HG02970 (cell line): ENCODE results near the gene CCDC71L.

Experiments
- ATAC-seq: cut with Tn5 transposase; IDR thresholded peaks from one replicate; pipeline ENCODE4 v1.9.1; 2021; ENCODE audit warnings: mild to moderate bottlenecking, moderate library complexity, moderate number of reproducible peaks; ENCODE audit not compliant: unreplicated experiment, low FRiP score

The CCDC71L gene

DNA sequence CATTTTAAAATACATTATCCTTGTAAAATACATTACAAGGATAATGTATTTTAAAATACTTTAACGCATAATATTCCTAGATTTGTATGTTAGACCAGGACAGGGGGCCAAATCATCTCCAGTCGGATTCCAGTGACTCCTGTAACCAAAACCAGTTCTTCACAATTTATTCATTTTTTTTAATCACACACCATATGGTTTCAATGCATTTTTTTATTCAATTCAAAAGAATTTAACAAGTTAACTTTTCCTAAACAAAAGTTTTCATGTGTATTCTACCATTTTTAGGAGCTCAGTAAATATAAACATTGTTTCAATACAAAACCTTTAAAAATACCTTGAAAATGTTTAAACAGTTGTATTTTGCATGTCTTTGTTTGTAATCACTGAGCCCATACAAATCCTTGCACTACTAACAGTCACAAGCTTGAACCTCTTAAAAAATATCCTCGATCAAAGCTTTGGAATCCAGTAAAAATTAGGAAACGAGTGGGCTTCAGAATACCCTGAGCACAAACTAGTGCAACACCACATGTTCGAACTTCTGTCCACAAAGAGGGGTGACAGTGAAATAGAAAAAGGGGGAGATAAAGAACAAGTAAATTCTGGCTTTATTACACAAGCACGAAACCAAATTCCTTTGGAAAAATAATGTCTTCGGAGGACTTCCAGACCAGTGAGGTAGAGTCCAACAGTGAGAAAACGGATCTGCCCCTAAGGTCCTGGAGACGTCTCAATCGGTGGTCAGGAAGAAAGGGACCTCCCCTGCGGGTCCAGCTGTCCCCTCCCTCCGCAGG is 1.6 kb downstream of the CCDC71L start:
- no peak for ATAC-seq

DNA sequence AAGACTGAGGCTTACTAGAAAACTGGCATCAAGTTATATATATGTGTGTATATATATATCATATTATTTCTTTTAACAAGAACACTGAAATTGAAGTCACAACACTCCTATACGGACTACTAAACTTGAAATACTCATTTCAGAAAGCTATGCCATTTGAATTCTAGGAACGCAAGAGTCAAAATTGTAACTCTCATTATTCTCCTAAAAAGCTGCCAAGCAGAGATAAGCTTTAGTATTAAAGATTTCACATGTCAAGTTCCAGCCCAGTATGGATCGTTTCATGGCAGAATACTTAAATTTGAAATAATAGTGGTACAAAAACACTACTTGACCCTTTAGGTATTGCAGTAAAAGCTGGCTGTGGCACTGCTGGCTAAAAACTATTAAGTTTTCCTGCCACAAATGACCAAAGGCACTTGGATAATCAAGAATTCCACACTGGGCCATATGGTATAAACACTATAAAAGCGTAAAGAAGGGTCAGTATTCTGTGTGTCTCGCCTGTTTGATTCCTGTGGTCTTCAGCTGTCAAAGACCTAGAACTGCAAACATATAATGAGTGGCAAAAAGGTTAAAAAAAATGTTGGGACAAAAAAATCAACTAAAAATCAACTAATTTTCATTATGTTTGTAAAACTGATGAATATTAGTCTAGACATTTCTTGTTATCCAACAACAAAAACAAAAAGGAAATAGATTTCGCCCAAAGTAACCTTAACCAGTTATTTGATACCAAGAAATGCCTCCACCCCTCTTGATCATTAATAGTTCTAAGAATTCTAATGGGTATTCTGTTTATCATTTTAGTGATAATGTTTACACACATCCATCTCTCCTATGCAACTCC is 2.4 kb downstream of the CCDC71L start:
- no peak for ATAC-seq

DNA sequence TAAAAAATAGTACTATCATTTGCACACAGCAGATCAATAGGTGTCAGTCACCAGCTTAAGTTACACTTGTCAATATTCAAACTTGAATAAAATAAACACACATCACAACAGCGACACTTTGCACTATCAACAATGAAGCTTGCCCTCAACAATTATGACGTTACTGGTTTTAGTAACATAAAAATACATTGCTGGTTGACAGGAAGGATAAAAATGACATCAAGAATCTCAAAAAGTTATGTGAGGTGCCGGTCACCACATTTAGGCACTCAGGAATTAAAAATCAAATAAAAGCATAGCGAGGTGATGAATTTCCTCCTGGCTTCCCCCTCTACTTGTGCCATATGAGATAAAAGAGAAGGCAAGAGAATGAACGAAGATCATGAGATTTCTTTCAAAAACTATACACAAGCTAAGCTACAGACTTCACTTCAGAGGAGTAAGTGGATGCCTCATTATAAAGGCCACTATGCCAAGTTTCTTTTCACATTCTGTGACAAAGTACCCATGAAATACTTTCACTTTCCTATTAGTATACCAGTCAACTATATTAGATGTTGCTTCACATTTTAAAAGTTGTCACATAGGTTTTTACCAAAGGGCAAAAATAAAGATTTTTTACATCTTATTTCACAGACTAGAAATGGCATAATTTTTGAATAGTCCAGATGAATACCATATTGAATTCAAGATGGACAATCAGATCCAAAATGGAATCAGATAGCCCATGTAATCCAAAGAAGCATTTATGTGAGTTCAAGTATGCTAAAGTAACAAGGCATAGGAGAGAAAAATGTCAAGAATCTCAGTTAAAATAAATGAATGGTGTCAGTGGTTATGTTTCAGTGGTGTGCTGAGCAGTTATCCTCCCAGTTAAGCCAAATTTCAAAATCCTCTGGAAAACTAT is 3.6 kb downstream of the CCDC71L start:
- no peak for ATAC-seq

DNA sequence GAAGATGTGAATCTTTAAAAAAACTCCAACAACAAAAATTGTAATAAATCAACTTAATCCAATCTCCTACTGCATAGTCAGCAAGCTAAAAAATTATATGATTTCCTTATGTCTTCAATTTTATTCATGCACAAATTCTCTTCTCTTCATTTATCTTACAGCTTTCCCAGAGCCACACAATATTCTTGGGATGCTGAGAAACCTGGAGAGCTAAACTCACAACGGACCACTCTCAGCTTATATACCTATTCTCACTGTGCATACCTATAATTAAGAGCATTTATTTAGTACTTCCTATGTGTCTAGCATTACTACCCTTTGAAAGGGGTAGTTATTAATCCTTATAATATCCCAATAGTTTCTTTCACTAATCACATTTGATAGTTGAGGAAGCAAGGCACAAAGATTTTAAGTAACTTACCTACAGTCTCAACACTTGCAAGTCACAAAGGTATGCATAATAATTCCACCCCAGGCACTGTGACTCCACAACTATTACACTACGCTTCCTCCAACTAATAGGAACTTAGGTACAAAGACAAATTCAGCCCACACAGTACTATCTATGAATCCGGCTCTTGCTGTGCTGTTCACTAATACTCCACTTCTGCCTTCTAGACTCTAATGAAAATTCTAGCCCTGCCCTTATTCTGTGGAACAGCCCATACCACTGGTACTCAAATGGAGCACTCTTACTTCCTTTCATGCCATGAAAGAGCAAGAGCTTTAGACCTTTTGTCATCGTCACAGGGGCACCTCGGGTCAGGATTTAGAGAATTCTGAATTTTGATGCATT is 5.1 kb downstream of the CCDC71L start:
- ATAC-seq: no peak

DNA sequence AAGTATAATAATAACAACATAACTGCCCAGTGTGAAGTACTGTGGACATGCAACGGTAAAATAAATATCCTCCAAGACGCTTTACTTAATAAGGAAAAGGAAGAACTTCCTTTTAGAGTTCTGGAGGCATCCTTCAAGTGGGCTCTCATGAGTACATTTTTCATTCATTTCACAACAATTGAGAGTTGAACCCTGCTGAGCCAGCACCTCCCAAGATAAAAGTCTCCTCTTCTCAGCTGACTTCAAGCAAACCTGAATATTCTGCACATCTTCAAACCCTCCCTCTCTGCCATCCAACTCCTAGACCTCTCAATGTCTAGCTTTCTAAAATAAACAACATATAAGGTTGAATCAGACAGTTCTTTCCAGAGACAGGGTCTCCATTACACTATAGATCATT is 7.5 kb downstream of the CCDC71L start:
- no peak for ATAC-seq

DNA sequence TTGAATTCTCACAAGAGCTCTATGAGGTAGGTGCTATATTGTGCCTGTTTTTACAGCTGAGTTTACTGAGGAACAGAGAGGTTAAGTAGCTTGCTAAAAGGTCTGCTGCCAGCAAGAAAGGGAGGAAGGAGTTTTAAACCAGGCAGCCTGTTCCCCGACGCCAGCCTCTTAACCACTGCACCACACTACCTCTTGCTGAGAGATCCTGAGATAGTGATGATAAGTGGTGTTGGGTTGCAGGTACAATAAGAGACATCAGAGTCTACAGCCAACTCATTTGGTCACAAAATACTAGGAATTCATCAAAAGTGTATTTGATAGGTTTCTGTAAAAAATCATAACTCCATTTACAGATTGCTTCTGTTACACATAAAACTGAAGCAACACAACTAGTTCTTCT is 8.0 kb downstream of the CCDC71L start:
- no peak for ATAC-seq

DNA sequence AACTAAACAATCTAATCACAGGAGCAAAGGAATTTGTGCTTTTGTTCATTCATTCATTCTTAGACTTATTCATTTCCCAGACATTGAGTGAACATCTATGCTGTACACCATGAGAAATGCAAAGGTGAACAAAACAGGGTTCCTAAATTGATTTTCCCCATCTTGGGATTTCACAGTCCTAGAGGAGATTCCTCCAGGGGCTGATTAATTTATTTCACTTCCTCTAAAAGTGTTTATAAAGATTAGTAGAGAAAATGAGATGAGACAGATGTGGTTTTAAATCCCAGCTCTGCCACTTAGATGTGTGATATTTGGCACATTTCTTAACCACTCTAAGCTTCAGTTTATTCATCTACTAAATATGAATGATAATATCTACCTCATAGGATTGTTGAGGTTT is 8.9 kb downstream of the CCDC71L start:
- no peak for ATAC-seq

DNA sequence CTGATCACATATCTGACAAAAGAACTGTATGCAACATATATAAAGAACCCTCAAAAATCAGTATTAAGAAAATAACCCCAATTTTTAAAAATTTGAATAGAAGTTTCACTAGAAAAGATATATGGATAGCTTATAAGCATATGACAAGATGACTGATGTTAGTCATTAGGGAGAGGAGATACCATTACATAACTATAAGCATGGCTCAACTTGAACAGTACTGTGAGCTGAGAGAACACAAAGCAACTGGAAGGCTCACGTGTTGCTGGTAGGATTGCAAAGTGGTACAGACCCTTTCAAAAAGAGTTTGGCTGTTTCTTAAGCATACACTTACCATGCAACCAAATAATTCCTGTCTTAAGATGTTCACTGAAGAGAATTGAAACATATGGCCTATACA is 14.7 kb downstream of the CCDC71L start:
- ATAC-seq: no peak

DNA sequence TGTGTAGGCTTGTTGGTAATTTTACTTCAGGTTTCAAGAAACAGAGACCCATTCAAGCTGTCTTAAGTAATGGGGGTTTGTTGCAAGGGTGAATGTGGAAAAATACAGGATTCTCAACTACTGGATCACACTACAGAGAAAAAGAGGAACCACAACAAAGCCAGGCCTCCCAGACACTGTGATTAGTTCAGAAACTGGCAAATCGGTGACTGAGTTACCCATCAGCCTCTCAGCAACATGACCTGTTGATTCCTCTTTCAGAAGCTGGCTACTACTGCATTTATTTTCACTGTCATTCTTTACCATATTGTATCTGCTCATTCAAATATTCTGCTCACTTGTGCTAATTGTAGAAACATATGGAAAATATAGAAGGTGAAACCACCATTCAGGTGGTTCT is 16.0 kb downstream of the CCDC71L start:
- no peak for ATAC-seq

DNA sequence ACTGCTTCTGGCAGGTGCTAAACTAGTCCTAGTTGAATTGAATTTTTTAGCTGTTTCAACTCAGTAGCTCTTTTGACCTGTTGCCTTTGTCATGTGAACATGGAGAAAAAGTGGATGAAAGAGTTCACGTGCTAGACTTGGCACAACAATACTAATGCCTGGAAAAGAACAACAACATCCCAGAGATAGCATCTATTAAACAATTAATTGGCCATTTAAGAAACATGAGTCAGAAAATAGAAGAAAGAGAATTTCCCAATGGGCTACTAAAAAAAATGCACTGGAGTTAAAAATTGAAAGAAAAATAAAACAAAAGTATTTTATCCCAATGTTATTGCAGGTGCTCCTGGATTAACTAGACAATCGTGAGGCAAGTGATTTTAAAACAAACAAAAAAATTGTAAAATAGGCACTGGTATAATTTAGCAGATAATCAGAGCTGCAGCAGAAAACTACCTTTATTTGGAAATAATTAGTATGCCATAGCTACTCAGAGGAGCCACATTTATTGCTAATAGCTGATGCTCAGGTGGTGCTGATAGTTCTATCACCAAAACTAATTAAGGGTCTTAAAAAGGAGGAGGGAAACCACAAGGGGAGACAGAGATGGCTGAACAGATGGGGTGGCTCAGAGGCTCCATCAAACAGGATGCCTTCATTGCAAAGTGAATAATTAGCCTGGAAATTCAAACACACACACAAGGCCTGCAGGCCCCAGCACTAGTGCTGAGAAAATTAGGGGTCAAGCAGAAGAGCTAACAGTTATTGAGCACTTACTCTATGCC is 17.6 kb downstream of the CCDC71L start:
- ATAC-seq: no peak

DNA sequence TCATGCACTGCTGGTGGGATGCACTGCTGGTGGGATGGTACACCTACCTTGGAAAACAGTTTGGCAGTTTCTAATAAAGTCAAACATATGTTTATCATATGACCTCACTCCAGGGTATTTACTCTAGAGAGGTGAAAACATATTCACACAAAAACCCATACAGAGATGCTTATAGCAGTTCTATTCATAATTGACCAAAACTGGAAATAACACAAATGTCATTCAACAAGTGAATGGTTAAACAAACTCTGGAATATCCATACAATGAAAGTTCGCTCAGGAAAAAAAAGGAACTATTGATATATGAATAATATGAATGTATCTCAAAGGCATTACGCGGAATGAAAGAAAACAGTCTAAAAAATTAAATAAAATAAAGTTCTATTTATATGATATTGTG is 19.5 kb downstream of the CCDC71L start:
- ATAC-seq: no peak

DNA sequence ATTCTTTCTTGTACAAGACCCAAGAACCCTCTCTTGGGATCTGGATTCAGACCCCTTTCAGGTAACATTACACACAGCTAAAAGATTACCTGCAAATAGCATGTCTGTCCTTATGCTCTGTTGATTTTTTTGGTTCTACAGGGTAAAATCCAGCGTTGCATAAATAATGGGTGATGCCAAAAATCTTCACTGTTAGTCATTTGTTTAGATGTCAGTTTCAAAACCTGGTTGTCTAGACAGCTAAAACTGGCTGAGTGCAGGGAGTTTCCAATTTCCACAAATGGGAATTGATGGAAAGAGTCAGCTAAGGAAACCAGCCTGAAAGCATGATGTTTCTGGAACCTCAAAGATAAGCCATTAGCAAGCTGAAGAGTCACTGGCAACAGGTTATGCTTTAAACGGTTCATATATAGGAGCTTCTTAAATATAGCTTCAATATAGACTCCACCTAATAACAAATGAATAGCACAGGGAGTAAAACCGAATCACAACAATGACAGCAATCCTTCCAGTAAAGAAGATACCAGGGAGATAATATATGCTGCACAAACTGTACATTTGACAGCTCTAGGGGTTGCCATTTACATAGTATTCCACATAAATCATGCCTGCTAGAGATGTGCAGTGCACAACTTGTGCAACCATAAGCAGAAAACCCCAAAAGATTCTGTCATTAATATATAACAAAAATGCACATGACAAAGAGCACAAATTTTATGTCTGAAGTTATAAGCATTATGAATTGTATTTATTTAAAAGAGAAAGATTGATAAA is 20.4 kb downstream of the CCDC71L start:
- no peak for ATAC-seq

DNA sequence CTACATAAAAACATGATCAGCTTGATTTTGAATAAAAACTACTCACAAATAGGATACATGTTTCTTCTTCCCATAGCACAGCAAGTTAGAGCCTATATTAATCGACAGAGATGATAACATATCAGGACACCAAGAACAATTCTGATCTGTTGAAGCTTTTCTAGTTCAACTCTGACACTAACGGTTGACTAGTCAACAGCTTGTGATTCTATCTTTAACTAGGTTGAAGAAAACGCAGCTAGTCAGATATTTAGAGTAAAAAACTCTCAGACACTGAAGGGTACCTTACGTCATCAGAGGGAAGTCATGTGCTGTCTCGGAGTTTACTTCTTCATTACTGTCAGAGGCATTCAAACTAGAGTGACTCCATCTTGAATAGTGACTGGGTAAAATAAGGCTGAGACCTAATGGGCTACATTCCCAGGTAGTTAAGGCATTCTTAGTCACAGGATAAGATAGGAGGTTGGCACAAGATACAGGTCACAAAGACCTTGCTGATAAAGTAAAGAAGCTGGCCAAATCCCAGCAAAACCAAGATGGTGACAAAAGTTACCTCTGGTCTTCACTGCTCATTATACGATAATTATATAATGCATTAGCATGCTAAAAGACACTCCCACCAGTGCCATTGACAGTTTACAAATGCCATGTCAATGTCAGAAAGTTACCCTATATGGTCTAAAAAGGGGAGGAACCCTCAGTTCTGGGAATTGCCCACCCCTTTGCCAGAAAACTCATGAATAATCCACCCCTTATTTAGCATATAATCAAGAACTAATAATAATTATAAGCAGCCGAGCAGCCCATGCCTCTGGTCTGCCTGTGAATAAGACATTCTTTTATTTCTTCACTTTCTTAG is 21.3 kb downstream of the CCDC71L start:
- ATAC-seq: no peak

DNA sequence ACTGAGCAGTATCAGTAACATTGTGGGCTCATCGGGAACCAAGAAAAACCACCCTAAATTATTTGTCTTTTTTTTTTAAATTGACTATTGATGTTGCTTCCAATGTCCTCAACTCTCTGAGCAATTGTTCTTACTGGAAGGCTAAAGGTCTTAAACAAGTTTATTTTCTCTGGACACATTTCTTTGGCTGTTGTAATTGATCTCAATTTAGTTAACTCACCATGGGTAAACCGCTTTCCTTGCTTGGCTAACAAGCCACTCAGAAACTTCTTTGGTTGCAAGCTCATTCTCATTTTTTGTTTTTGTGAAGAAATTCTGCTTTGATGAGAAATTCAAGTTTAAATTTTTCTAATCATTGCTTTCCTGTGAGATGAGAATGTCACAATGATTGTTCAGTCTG is 25.5 kb downstream of the CCDC71L start:
- ATAC-seq: no peak

DNA sequence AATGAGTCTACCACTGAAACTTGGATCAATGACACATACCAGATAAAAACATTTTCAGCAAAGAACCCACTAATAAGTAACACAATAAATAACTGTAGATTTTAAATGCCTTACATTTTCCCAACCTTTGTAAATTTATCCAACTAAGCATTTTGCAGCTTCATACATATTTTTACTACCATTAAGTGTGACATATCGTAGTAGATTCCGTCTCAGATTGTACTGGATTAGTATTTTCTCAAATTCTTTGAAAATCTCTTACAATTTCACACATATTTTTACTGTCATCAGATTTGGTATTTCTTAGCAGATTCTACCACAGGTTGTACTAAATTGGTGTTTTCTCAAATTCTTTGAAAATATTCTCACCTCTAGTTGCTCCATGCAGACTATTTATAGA is 26.0 kb downstream of the CCDC71L start:
- ATAC-seq: no peak

DNA sequence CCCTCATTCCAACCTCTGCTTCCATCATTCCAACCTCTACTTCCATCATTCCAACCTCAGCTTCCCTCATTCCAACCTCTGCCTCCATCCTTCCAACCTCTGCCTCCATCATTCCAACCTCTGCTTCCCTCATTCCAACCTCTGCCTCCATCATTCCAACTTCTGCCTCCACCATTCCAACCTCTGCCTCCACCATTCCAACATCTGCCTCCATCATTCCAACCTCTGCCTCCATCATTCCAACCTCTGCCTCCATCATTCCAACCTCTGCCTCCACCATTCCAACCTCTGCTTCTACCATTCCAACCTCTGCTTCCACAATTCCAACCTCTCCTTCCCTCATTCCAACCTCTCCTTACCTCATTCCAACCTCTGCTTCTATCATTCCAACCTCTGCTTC is 30.3 kb downstream of the CCDC71L start:
- no peak for ATAC-seq

DNA sequence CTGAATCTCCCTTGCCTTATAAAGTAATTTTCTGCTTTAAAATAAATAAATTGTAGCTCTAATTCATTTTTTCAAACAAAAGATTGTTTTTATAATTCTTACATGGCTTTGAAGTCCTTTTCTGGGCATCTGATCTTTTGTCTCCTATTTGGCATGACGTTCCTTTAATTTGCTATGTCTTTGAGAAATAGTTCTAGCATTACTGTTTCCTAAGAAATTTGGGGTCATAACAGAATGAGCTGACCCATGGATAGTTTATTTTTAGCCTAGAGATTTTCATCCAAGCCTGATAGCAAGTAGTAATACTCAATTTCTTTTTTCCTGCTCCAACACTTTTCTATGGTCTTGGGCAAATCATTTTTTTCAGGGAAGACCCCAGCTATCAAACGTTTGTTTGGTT is 31.4 kb downstream of the CCDC71L start:
- ATAC-seq: no peak
